NCI-H1694 treated with DMSO at 0.1 percent for 48 hours (cell line): ENCODE measurements around the gene TRERF1.

Experiments used
- DNase-seq: peaks from one replicate; lab custom pipeline; 2025; lab: John Stamatoyannopoulos, UW

The TRERF1 gene

GRCh38 chr6:42250274-42250931, 201.3 kb downstream of the TRERF1 start:
- no peak for DNase-seq

GRCh38 chr6:42249279-42249678, 202.4 kb downstream of the TRERF1 start:
- peak; percentile 93 for DNase-seq

- DNase-seq, result no peak
Observed at GRCh38 chr6:42243046-42243445, 208.7 kb downstream of the TRERF1 start.

- no peak for DNase-seq
Observed at GRCh38 chr6:42241915-42242314, 209.8 kb downstream of the TRERF1 start.

- DNase-seq, result no peak
Observed at GRCh38 chr6:42239736-42240375, 211.9 kb downstream of the TRERF1 start.

GRCh38 chr6:42239333-42239732, 212.4 kb downstream of the TRERF1 start:
- DNase-seq, result no peak

- DNase-seq, result no peak
Observed at GRCh38 chr6:42237857-42238256, 213.9 kb downstream of the TRERF1 start.

GRCh38 chr6:42236682-42237473, 214.8 kb downstream of the TRERF1 start:
- DNase-seq, result no peak

GRCh38 chr6:42236030-42236429, 215.7 kb downstream of the TRERF1 start:
- no peak for DNase-seq

GRCh38 chr6:42232035-42232434, 219.7 kb downstream of the TRERF1 start:
- DNase-seq, result no peak

- no peak for DNase-seq
Observed at GRCh38 chr6:42230345-42231321, 221.1 kb downstream of the TRERF1 start.

GRCh38 chr6:42229506-42230119, 222.1 kb downstream of the TRERF1 start:
- DNase-seq, result no peak

GRCh38 chr6:42228305-42228704, 223.4 kb downstream of the TRERF1 start:
- DNase-seq, result no peak

- DNase-seq, result no peak
Observed at GRCh38 chr6:42227173-42227850, 224.4 kb downstream of the TRERF1 start.

- no peak for DNase-seq
Observed at GRCh38 chr6:42226645-42227143, 225.0 kb downstream of the TRERF1 start.

GRCh38 chr6:42226161-42226611, 225.5 kb downstream of the TRERF1 start:
- DNase-seq, result no peak

GRCh38 chr6:42225419-42225818, 226.3 kb downstream of the TRERF1 start:
- DNase-seq, result no peak

- no peak for DNase-seq
Observed at GRCh38 chr6:42225029-42225339, 226.7 kb downstream of the TRERF1 start.

GRCh38 chr6:42224222-42225028, 227.3 kb downstream of the TRERF1 start:
- no peak for DNase-seq

- DNase-seq, result no peak
Observed at GRCh38 chr6:42222448-42222847, 229.3 kb downstream of the TRERF1 start.
